Pancreas (tissue), 10 donors: ENCODE results near the gene ZBTB20. TPM values are rescaled to one million over a fixed set of nuclear protein-coding genes. Genes with fewer than 3 reads are reported as not detected.

Source experiments
- ATAC-seq, 4 donors: fragments of 200-7000 bp; cut with Tn5 transposase; one replicate each; pipeline versions ENCODE4 v1.8.0 to v1.9.1; 2020; ENCODE audit warnings: mild to moderate bottlenecking in 4 of 4, moderate library complexity in 4 of 4
- DNase-seq, 6 donors: peaks; one replicate each; pipeline ENCODE4 v3.0.0-alpha.2; 2020
- FAIRE-seq: peaks from 2 replicates; lab custom pipeline; 2012; peaks lifted over from hg19 to GRCh38; lab: Jason Lieb, UNC
- H3K27ac ChIP-seq, 4 donors: fragments of 200-600 bp; sonication (generic); 1 replicate in 3 of 4; 2 replicates in 1 of 4; pipeline versions ENCODE4 v1.5.0 to v1.8.0; 2020
- H3K27me3 ChIP-seq, 4 donors: fragments of 200-600 bp; one replicate each; pipeline ENCODE4 v1.8.0; 2021
- H3K36me3 ChIP-seq, 3 donors: fragments of 200-600 bp; sonication (generic) in 1 of 3; one replicate each; pipeline versions ENCODE4 v1.5.0 to v1.8.0; 2020 to 2021
- H3K4me1 ChIP-seq, 3 donors: fragments of 200-600 bp; one replicate each; pipeline ENCODE4 v1.8.0; 2021
- H3K4me3 ChIP-seq, 4 donors: fragments of 200-600 bp; sonication (generic) in 2 of 4; one replicate each; pipeline versions ENCODE4 v1.5.0 to v1.8.0; 2020 to 2021
- H3K9me3 ChIP-seq, 4 donors: fragments of 200-600 bp; one replicate each; pipeline ENCODE4 v1.8.0; 2021
- CTCF ChIP-seq, 4 donors: fragments of 200-600 bp; sonication (generic) in 3 of 4; IDR thresholded peaks; one replicate each; pipeline versions ENCODE4 v1.5.0 to v1.8.0; 2021; ENCODE audit warnings: antibody characterized with exemption in 4 of 4
- WGBS, 2 donors: extraction: QIAGEN DNeasy Blood & Tissue Kit; methylation state at CpG; one replicate each; pipeline ENCODE4 v1.1.7; 2013; 5-methylcytosine and 5-hydroxymethylcytosine counted together
- intact Hi-C, 3 donors: fragments of 100-400 bp; cut with DNase I; formaldehyde crosslinking; loops; one replicate each; pipeline versions ENCODE4 v1.11.1 to v1.14.2; 2022
- polyA plus RNA-seq, 2 donors: library from polyadenylated mRNA; stranded (reverse); fragments of 200-250 nt; gene quantifications; one replicate each; pipeline ENCODE4 v1.2.3, GENCODE V29; 2013
- total RNA-seq, 6 donors: library from RNA; stranded (reverse); fragmentation: NEBNext Ultra II Directional in 4 of 6; extraction: Animal tissue kit (Norgen Biotek cat#: 25700) in 4 of 6; gene quantifications; one replicate each; pipeline versions ENCODE4 v1.2.1 to v1.2.4, GENCODE V29; 2021 to 2023
- donor health status: healthy with polysubstance abuse.
- donor health status: DM: no; HTN: no; CAD: no; lungs with moderate emphysema.
- donor health status: DM: no; HTN: no; CAD: no.
- donor health status: control.
- donor health status: control.
- donor health status: Bipolar disorder and iron deficiency.
- donor health status: DM: yes; HTN: yes; CAD: no.
- donor health status: DM: no; HTN: no; CAD: no.
- donor health status: DM: no; HTN: no; CAD: no.
- donor health status: DM: yes; HTN: yes; CAD: no.

The ZBTB20 gene
- total and polyA plus RNA-seq, 8 donors = 1.3 to 81.5 (median 43.7) TPM

DNA sequence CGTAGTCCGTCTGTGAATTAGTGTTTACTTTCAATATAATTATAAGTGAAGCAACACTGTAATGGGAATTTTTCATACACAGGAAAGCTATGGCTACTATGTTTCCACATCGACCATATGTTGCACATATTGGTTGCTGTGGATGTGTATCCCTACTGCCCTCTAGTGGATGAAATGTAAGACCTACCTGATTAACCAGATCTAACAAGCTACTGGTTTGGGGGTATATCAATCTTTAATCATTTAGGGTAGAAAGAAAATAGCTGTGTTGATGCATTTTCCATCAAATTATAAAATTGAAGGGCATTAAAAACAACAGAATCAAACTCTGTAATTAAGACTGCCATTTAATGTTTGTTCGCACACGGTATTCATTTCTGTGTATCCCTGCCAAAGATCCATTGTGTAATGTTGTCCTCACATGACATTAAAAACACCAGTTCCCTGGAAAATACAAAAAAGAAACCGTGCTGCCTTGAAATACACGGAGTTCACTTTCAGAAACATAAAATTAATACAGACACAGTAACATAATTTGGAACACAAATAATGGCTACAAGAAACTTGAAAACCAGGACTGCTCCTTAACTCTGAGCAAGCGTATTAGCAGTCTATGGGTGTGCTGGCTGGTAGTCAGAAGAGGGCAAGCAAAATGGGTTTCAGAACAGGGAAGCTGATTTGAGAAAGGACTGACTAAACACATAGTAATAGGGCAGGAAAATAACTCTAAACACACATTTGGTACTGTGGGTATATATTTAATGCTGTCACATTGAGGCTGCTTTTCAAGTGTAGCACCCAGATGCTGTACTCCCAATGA, 728.2 kb downstream of the ZBTB20 start:
- ATAC-seq (peak; percentile 82 to 95 (median 92)), DNase-seq (no peak), FAIRE-seq (peak; percentile 94)
- H3K27me3 ChIP-seq = no peaks in the 10 kb centered on the region
- intact Hi-C loops = no loop called here
- H3K36me3 ChIP-seq = no peaks in the 10 kb centered on the region
- no peak overlapping the region for H3K27ac ChIP-seq
- TF ChIP-seq CTCF (IDR thresholded peaks at IDR 0.05) = peak; percentile 40 to 85 (median 66)
- peaks cover 0 to 17% (median 7%) of the 10 kb centered on the region in 3 donors for H3K4me1 ChIP-seq
- 20 to 24% methylated on average over 8 of the region's 8 CpGs for WGBS, 2 donors
- no peaks in the 10 kb centered on the region for H3K9me3 ChIP-seq
- H3K4me3 ChIP-seq = no peak overlapping the region

GRCh38 chr3:114418107-114418506, 729.0 kb downstream of the ZBTB20 start:
- ATAC-seq (no peak), FAIRE-seq (no peak), DNase-seq (no peak)
- intact Hi-C loops = no loop called here
- Histone ChIP-seq H3K27me3 (no peaks in the 10 kb centered on the region), H3K4me3 (no peak overlapping the region), H3K27ac (no peak overlapping the region), H3K9me3 (no peaks in the 10 kb centered on the region), H3K36me3 (no peaks in the 10 kb centered on the region), H3K4me1 (peaks cover 6 to 17% (median 6%) of the 10 kb centered on the region in 3 donors)
- TF ChIP-seq CTCF (IDR thresholded peaks at IDR 0.05) = no peak

DNA sequence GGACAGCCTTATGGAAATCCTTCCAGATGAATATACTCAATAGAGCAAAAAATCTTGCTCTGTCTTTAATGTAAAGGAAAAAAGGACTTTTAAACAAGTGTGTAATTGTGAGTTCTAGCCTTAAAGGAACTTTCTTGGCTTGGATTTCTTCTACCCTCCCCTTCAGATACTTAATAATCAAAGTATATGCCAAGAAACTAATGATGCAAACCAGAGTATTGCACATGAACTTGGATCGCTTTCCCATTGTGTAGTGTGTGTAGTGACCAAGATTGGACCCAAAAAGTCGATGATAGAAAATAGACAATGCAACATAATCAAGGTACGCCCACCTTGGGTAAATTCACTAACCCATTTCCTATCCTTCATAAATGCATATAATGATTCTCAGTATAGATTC, 729.4 kb downstream of the ZBTB20 start:
- no peak for DNase-seq
- Histone ChIP-seq H3K4me1 (peaks cover 8 to 17% (median 11%) of the 10 kb centered on the region in 3 donors), H3K36me3 (no peaks in the 10 kb centered on the region), H3K4me3 (no peak overlapping the region), H3K27me3 (no peaks in the 10 kb centered on the region), H3K9me3 (no peaks in the 10 kb centered on the region), H3K27ac (no peak overlapping the region)
- intact Hi-C loops = no loop called here
- ATAC-seq = no peak
- FAIRE-seq = no peak
- TF ChIP-seq CTCF (IDR thresholded peaks at IDR 0.05) = no peak
- 94 to 99% methylated on average over 3 of the region's 3 CpGs for WGBS, 2 donors

DNA sequence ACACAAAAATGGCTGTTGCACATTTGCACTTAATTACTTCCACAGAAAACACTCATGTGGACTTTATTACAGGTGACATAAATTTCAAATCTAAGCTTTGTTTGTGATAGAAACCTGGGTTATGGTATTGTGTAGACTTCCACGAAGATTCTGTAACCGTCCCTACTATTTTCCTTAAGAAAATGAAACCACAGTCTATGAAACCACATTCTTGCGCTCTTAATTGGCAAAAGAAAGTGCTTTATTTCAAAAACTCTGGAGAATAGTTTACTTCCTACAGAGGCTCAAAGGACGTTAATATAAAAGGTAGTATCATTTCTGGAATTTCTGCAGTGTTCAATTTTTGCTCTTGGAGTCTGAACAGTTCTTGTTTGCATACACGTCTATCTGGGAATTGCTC, 729.8 kb downstream of the ZBTB20 start:
- no peak for TF ChIP-seq CTCF (IDR thresholded peaks at IDR 0.05)
- ATAC-seq = no peak
- intact Hi-C loops = no loop called here

More for the DNA sequence above, 729.8 kb downstream of the ZBTB20 start:
- Histone ChIP-seq H3K4me1 (peaks cover 8 to 20% (median 12%) of the 10 kb centered on the region in 3 donors), H3K9me3 (no peaks in the 10 kb centered on the region), H3K27me3 (no peaks in the 10 kb centered on the region), H3K27ac (no peak overlapping the region), H3K36me3 (no peaks in the 10 kb centered on the region), H3K4me3 (no peak overlapping the region)
- no peak for FAIRE-seq
- DNase-seq = no peak
- WGBS, 2 donors = 81 to 85% methylated on average over 5 of the region's 5 CpGs
